Activated T-helper 1 cell treated with anti-CD3 and anti-CD28 coated beads, Interleukin-12 subunit alpha, Interleukin-12 subunit beta, Interleukin-2, Interleukin-4 antibody, amounts not matched to agents 30 ng/mL and 10 ng/mL and 1 ng/mL, durations not matched to agents 14 hours and 24 hours and 36 hours (primary cell): Measurements from ENCODE around the gene BTC. TPM values are rescaled to one million over a fixed set of nuclear protein-coding genes. Genes with fewer than 3 reads are reported as not detected.

Experiments used
- DNase-seq: peaks from one replicate; pipeline ENCODE4 v3.0.0; 2021; ENCODE audit warnings: low spot score
- H3K27ac Mint-ChIP-seq: one replicate; pipeline ENCODE4 v1.8.0; 2021; ENCODE audit warnings: mild to moderate bottlenecking, mixed read lengths
- H3K27me3 Mint-ChIP-seq: one replicate; pipeline ENCODE4 v1.8.0; 2022; ENCODE audit warnings: mild to moderate bottlenecking, moderate library complexity, mixed read lengths; ENCODE audit not compliant: insufficient read depth
- H3K36me3 Mint-ChIP-seq: one replicate; pipeline ENCODE4 v1.8.0; 2021; ENCODE audit warnings: low read depth, mixed read lengths
- H3K4me1 Mint-ChIP-seq: one replicate; pipeline ENCODE4 v1.8.0; 2021; ENCODE audit warnings: low read depth, mixed read lengths
- H3K4me3 Mint-ChIP-seq: one replicate; pipeline ENCODE4 v1.8.0; 2021; ENCODE audit warnings: mild to moderate bottlenecking, moderate library complexity, mixed read lengths
- H3K9me3 Mint-ChIP-seq: one replicate; pipeline ENCODE4 v1.8.0; 2021; ENCODE audit warnings: mixed read lengths
- intact Hi-C: fragments of 100-400 bp; cut with micrococcal nuclease; formaldehyde crosslinking; loops from one replicate; pipeline ENCODE4 v1.15.1; 2024
- total RNA-seq: library from RNA; stranded (reverse); gene quantifications from 2 replicates; pipeline ENCODE4 v1.2.3, GENCODE V29; 2022

BTC gene
- total RNA-seq, 1 donor from 2014 or later, result not detected

DNA sequence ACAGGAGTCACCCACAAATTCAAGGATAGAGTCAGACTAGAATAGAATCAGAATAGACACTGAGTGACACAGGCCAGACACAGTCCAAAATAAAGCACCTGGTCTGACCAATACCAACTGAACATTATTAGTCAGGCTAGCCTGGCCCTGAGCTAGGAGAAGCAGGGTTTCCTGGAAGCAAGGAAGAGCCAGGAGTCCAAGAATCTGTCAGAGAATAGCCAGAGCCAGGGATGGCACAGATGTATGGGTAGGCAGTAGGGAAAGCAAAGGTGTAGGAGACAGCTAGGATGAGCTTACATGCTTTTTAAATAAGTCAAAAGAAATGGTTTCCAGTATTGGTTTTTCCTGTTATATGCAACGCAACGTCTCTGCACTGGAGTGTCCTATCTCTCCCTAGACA is 3.7 kb downstream of the BTC start:
- DNase-seq, result no peak
- no peak overlapping the region for H3K4me3 Mint-ChIP-seq
- H3K36me3 Mint-ChIP-seq, result no peaks in the 10 kb centered on the region
- H3K27ac Mint-ChIP-seq, result no peak overlapping the region
- H3K9me3 Mint-ChIP-seq, result no peaks in the 10 kb centered on the region
- no peaks in the 10 kb centered on the region for H3K4me1 Mint-ChIP-seq
- intact Hi-C loops, result no loop called here
- peaks cover 26% of the 10 kb centered on the region for H3K27me3 Mint-ChIP-seq

- DNase-seq, result no peak
- H3K4me3 Mint-ChIP-seq, result no peak overlapping the region
- peaks cover 15% of the 10 kb centered on the region for H3K27me3 Mint-ChIP-seq
- no peaks in the 10 kb centered on the region for H3K4me1 Mint-ChIP-seq
- H3K36me3 Mint-ChIP-seq, result no peaks in the 10 kb centered on the region
- intact Hi-C loops, result no loop called here
- no peaks in the 10 kb centered on the region for H3K9me3 Mint-ChIP-seq
- no peak overlapping the region for H3K27ac Mint-ChIP-seq
These were observed 4.8 kb downstream of the BTC start for GRCh38 chr4:74789518-74789917.

DNA sequence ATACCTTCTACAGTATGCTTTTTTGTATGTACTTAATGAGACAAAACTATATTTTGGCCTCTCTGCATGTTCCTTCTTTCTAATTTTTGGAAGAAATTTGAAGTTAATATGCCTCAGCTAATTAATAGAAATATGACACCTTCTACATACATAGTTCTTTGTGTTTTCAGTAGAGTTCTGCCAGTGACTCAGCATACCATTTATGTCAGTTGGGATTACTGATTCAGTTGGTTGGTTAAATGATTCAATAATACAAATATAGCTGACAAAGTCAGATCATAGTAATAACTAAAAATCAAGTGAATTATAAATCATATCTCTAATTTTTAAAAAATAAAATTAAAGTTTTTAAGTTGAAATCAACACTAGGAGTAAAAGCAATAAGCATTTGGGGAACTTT is 16.8 kb downstream of the BTC start:
- intact Hi-C loops, result no loop called here
- no peaks in the 10 kb centered on the region for H3K9me3 Mint-ChIP-seq
- no peaks in the 10 kb centered on the region for H3K4me1 Mint-ChIP-seq
- no peak for DNase-seq
- no peaks in the 10 kb centered on the region for H3K36me3 Mint-ChIP-seq
- no peak overlapping the region for H3K4me3 Mint-ChIP-seq
- no peaks in the 10 kb centered on the region for H3K27me3 Mint-ChIP-seq
- no peak overlapping the region for H3K27ac Mint-ChIP-seq

DNA sequence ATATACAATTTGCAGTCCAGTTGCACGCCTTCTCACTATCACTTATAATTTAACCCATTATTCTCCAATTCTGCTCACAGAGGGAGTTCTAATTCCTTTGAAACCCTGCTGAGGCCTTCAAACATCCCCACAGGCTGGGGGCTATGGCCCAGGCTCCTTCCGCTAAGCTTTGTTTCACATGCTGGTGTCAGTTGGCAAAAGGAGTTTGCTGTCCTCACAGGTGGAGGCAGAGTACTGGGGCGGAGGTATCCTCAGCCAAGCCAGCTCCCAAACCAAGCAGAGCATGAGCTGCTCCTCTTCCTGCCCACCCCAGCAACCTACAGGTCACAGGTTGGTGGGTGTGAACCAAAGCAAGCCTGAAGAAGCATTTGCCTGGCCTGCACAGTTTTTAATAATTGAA is 21.5 kb downstream of the BTC start:
- no peak for DNase-seq
- H3K36me3 Mint-ChIP-seq, result no peaks in the 10 kb centered on the region
- H3K9me3 Mint-ChIP-seq, result no peaks in the 10 kb centered on the region
- no peaks in the 10 kb centered on the region for H3K4me1 Mint-ChIP-seq
- H3K4me3 Mint-ChIP-seq, result no peak overlapping the region
- intact Hi-C loops, result no loop called here
- H3K27me3 Mint-ChIP-seq, result no peaks in the 10 kb centered on the region
- no peak overlapping the region for H3K27ac Mint-ChIP-seq

GRCh38 chr4:74772106-74772505 is 22.2 kb downstream of the BTC start:
- Mint-ChIP-seq H3K27me3 (no peaks in the 10 kb centered on the region), H3K4me1 (no peaks in the 10 kb centered on the region), H3K36me3 (no peaks in the 10 kb centered on the region), H3K27ac (no peak overlapping the region), H3K9me3 (no peaks in the 10 kb centered on the region), H3K4me3 (no peak overlapping the region)
- intact Hi-C loops, result no loop called here
- DNase-seq, result no peak

DNA sequence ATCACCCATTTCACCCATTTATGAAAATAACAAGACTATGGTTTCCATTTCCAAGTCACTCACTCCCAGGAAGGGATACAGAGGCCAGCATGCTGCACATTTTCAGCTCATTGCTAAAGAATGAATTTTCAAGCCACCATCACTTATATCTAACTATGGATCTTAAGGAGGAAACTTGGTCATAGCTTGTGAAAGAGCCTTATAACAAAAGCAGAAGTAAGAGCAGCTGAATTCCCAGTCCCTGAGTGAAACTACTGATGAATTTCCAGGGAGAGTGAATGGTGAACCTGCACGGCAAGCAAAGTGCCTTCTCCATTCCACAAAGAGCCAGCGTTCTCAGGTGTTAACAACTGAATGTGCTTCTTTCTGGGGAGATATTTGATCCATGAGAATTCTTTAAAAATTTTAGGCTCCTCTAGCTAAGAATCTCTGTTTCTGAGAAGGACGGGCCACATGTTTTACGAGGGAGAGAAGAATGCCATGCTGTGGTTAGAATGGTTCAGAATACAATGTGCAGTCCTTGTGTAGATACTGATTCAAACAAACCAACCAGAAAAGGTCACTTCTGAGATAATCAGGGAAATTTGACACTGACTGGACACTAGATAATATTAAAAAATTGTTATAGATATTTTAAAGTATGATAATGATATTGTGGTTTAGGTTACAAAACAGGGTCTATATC is 24.0 kb downstream of the BTC start:
- DNase-seq, result no peak
- no peaks in the 10 kb centered on the region for H3K27me3 Mint-ChIP-seq
- H3K4me3 Mint-ChIP-seq, result no peak overlapping the region
- H3K9me3 Mint-ChIP-seq, result no peaks in the 10 kb centered on the region
- no peak overlapping the region for H3K27ac Mint-ChIP-seq
- intact Hi-C loops, result no loop called here
- no peaks in the 10 kb centered on the region for H3K4me1 Mint-ChIP-seq
- H3K36me3 Mint-ChIP-seq, result no peaks in the 10 kb centered on the region

DNA sequence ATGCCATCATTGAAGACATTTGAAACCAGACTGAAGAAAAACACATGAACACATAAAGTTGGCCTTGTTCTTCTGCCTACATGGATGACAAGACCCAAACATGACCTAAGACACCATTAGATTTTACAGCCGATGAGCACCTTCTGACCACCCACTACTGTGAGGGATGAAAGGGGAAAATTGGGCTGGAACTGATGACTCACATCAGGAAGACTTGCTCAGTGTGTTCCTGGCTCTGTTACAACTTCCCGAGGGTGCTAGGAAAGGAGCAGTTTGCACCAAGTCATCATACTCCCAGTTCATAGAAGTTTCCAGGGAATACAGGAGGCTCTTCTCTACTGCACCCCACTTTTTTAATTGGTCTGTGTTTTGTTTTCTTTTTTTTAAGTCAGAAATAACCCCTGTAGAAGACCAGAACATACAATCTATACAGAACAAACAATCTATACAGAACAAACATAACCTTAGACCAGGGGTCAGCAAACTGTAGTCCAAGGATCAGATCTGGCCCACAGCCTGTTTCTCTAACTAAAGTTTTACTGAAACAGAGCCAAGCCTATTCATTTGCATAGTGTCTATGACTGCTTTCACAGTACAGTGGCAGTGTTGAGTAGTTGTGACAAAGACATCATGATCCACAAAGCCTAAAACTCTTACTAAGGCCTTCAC is 25.3 kb downstream of the BTC start:
- no peak for DNase-seq
- Mint-ChIP-seq H3K4me3 (no peak overlapping the region), H3K27me3 (no peaks in the 10 kb centered on the region), H3K4me1 (no peaks in the 10 kb centered on the region), H3K27ac (no peak overlapping the region), H3K9me3 (no peaks in the 10 kb centered on the region), H3K36me3 (no peaks in the 10 kb centered on the region)
- intact Hi-C loops, result no loop called here

DNA sequence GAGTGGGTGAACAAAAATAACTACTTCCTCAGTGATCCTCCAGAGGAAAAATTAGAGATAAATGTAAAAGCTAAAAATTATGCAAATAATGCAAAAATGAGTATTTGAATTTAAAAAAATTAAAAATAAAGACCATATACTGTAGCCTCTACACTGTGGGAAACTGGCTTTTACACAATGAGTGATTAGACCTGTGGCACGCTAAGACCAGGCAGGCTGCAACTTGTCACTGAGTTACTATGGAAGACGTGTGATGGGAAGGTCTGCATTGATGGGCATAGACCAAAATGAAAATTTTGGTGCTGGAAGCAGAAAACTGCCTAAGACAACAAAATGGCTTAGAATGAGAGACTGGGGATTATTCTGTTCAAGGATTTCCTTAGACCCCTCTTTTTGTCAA is 30.2 kb downstream of the BTC start:
- Mint-ChIP-seq H3K36me3 (no peaks in the 10 kb centered on the region), H3K9me3 (no peaks in the 10 kb centered on the region), H3K27me3 (no peaks in the 10 kb centered on the region), H3K4me3 (no peak overlapping the region), H3K27ac (no peak overlapping the region), H3K4me1 (no peaks in the 10 kb centered on the region)
- intact Hi-C loops, result no loop called here
- no peak for DNase-seq

- Mint-ChIP-seq H3K4me1 (no peaks in the 10 kb centered on the region), H3K36me3 (no peaks in the 10 kb centered on the region), H3K27me3 (no peaks in the 10 kb centered on the region), H3K27ac (no peak overlapping the region), H3K9me3 (no peaks in the 10 kb centered on the region), H3K4me3 (no peak overlapping the region)
- no peak for DNase-seq
- intact Hi-C loops, result no loop called here
These were observed 35.7 kb downstream of the BTC start for GRCh38 chr4:74758551-74759145.

- no peaks in the 10 kb centered on the region for H3K36me3 Mint-ChIP-seq
- no peaks in the 10 kb centered on the region for H3K4me1 Mint-ChIP-seq
- no peaks in the 10 kb centered on the region for H3K27me3 Mint-ChIP-seq
- H3K27ac Mint-ChIP-seq, result no peak overlapping the region
- DNase-seq, result no peak
- H3K9me3 Mint-ChIP-seq, result no peaks in the 10 kb centered on the region
- intact Hi-C loops, result no loop called here
- H3K4me3 Mint-ChIP-seq, result no peak overlapping the region
These were observed 37.2 kb downstream of the BTC start for GRCh38 chr4:74757136-74757535.

GRCh38 chr4:74755486-74755885 is 38.8 kb downstream of the BTC start:
- no peak overlapping the region for H3K27ac Mint-ChIP-seq
- intact Hi-C loops, result no loop called here
- no peak overlapping the region for H3K4me3 Mint-ChIP-seq
- no peaks in the 10 kb centered on the region for H3K36me3 Mint-ChIP-seq
- H3K27me3 Mint-ChIP-seq, result no peaks in the 10 kb centered on the region
- H3K9me3 Mint-ChIP-seq, result no peaks in the 10 kb centered on the region
- no peaks in the 10 kb centered on the region for H3K4me1 Mint-ChIP-seq
- no peak for DNase-seq

DNA sequence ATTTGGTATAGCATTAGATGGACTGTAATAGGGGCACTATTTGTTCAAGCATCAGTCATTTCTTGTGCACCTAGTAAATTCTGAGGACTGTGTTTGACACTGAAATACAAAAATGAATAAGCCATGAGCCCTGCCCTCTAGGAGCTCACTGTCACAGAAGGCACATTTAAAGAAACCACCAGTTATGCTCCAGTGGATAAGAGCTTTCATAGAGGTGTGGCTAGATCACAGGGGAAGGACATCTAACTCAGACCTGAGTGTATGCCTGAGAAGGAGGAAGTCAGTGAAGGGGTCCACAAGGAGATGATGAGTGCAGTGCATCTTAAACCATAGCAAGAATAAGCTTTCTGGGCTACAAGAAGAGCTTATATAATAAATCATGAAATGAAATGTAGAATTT is 40.1 kb downstream of the BTC start:
- no peaks in the 10 kb centered on the region for H3K27me3 Mint-ChIP-seq
- H3K4me1 Mint-ChIP-seq, result no peaks in the 10 kb centered on the region
- DNase-seq, result no peak
- H3K4me3 Mint-ChIP-seq, result no peak overlapping the region
- intact Hi-C loops, result no loop called here
- H3K27ac Mint-ChIP-seq, result no peak overlapping the region
- no peaks in the 10 kb centered on the region for H3K9me3 Mint-ChIP-seq
- H3K36me3 Mint-ChIP-seq, result no peaks in the 10 kb centered on the region

DNA sequence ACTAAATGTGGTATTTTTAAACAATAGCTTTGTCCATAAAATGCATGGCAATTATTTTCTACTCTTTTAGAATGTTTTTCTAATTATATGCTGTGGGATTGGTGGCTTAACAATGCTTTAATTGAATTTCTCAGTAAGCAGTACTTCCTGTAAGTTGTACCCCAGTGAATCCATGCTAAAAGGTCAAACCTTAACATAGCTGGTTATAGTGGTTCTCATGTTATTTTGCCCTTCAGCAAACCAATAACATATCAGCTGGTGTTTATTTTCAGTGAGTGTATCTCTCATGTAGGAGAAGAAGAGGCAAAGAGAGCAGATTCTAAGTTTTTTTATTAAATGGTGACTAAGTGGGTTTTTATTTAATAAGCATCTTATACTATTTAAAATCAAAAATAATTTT is 41.5 kb downstream of the BTC start:
- DNase-seq, result no peak
- Mint-ChIP-seq H3K27me3 (no peaks in the 10 kb centered on the region), H3K27ac (no peak overlapping the region), H3K4me1 (no peaks in the 10 kb centered on the region), H3K4me3 (no peak overlapping the region), H3K9me3 (no peaks in the 10 kb centered on the region), H3K36me3 (no peaks in the 10 kb centered on the region)
- intact Hi-C loops, result no loop called here
